ENCODE data around the gene BHMT2. TPM values are rescaled to one million over a fixed set of nuclear protein-coding genes. Genes with fewer than 3 reads are reported as not detected.

Gene BHMT2
- total and polyA plus RNA-seq, 2 experiments from 2014 or later: 1.7 to 1.9 TPM

DNA sequence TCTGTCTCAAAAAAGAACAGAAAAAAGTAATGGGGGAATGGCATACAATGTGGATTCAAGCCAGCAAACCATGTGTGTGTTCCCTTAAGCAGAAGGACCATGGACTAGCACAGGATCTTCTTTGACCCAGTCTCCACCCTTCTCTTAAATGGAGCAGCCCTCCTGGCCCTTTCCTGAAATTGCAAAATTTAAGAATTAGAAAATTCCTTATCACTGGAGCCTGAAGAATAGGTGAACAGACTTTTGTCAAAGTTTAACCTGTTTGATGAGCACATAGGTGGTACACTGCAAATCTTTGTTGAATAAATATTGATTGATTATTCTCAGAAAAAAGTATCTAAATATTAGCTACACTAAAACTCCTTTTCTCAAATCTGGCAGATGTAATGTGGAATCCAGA is 12.7 kb upstream of the BHMT2 start (continued):
- TF ChIP-seq ZNF462 (CRISPR knock-in tag; IDR thresholded peaks at IDR 0.05): no peak
- no peak for TF ChIP-seq JUNB (IDR thresholded peaks at IDR 0.05; ENCODE audit: unreplicated experiment)
- no peak for TF ChIP-seq CREB1 (CRISPR knock-in tag; IDR thresholded peaks at IDR 0.05; ENCODE audit: low read depth)
- no peak for TF ChIP-seq POLR2AphosphoS5 (IDR thresholded peaks at IDR 0.05; ENCODE audit: low read depth)
- no peak for TF ChIP-seq STAT1 (IDR thresholded peaks at IDR 0.05; ENCODE audit: unreplicated experiment)
- TF ChIP-seq, protein P1, sequence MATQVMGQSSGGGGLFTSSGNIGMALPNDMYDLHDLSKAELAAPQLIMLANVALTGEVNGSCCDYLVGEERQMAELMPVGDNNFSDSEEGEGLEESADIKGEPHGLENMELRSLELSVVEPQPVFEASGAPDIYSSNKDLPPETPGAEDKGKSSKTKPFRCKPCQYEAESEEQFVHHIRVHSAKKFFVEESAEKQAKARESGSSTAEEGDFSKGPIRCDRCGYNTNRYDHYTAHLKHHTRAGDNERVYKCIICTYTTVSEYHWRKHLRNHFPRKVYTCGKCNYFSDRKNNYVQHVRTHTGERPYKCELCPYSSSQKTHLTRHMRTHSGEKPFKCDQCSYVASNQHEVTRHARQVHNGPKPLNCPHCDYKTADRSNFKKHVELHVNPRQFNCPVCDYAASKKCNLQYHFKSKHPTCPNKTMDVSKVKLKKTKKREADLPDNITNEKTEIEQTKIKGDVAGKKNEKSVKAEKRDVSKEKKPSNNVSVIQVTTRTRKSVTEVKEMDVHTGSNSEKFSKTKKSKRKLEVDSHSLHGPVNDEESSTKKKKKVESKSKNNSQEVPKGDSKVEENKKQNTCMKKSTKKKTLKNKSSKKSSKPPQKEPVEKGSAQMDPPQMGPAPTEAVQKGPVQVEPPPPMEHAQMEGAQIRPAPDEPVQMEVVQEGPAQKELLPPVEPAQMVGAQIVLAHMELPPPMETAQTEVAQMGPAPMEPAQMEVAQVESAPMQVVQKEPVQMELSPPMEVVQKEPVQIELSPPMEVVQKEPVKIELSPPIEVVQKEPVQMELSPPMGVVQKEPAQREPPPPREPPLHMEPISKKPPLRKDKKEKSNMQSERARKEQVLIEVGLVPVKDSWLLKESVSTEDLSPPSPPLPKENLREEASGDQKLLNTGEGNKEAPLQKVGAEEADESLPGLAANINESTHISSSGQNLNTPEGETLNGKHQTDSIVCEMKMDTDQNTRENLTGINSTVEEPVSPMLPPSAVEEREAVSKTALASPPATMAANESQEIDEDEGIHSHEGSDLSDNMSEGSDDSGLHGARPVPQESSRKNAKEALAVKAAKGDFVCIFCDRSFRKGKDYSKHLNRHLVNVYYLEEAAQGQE (IDR thresholded peaks at IDR 0.05; ENCODE audit: unreplicated experiment): no peak
- no peak for TF ChIP-seq ZNF331 (CRISPR knock-in tag; IDR thresholded peaks at IDR 0.05; ENCODE audit: low read depth)
- no peak for TF ChIP-seq EZH2phosphoT487 (IDR thresholded peaks at IDR 0.05; ENCODE audit: unreplicated experiment)
- TF ChIP-seq ZNF114 (CRISPR knock-in tag; IDR thresholded peaks at IDR 0.05): no peak
- TF ChIP-seq, protein P2, sequence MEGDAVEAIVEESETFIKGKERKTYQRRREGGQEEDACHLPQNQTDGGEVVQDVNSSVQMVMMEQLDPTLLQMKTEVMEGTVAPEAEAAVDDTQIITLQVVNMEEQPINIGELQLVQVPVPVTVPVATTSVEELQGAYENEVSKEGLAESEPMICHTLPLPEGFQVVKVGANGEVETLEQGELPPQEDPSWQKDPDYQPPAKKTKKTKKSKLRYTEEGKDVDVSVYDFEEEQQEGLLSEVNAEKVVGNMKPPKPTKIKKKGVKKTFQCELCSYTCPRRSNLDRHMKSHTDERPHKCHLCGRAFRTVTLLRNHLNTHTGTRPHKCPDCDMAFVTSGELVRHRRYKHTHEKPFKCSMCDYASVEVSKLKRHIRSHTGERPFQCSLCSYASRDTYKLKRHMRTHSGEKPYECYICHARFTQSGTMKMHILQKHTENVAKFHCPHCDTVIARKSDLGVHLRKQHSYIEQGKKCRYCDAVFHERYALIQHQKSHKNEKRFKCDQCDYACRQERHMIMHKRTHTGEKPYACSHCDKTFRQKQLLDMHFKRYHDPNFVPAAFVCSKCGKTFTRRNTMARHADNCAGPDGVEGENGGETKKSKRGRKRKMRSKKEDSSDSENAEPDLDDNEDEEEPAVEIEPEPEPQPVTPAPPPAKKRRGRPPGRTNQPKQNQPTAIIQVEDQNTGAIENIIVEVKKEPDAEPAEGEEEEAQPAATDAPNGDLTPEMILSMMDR (conservative IDR thresholded peaks at IDR 0.05; ENCODE audit: low read depth in 2 of 2): no peak
